NCI-H146 treated with DMSO at 0.1 percent for 48 hours (cell line): Measurements from ENCODE around the gene AP3D1.
"Not testable (repeated sequence)": the region's sequence is repeated elsewhere in the genome, so short reads cannot be mapped to it uniquely, and the experiment has no call there.

Source experiments
- DNase-seq: peaks from one replicate; lab custom pipeline; 2025; ENCODE audit not compliant: unreplicated experiment; lab: John Stamatoyannopoulos, UW

AP3D1 gene

DNA sequence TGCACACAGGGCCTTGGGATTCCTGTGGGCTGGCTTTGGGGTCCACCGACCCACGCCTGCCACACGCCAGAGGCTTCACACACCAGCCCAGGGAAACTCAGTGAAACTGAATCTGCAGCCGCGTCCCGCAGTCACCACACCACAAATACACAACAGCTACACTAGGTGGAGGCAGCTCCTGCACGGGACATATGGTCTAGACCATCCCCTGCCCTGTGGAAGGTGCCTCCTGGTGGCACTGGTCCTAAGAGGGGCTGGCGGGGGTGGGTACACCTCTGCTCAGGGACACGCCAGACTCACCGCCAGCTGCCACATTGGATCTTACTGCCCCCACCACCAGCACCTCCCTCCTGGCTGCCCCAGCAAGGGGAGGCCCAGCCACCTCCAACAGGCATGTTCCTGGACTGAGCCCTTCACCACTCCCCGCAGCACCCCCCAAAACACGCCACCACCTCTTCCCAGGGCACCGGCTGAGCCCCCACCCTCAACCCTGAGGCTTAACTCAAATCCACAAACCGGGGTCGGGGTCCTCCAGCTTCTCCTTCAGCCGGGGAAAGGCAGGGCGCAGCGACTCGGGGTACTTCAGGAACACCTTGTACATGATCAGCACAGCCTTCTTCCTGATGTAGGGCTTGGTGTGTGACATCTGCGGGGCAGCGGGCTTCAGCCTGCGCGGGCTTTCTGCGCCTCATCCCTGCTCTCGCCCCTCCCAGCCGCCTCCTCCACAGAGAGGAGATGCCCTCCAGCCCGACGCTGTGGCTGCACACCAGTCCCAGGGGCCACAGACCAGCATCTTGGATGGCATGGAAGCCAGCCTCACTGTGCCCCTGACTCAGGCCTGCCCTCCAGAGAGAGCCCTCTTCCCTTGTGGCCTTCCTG is 21.2 kb downstream of the AP3D1 start:
- no peak for DNase-seq

GRCh38 chr19:2129486-2129885 is 21.9 kb downstream of the AP3D1 start:
- no peak for DNase-seq

GRCh38 chr19:2129022-2129421 is 22.3 kb downstream of the AP3D1 start:
- DNase-seq, result no peak

GRCh38 chr19:2128252-2128651 is 23.1 kb downstream of the AP3D1 start:
- DNase-seq, result not testable (repeated sequence)

GRCh38 chr19:2127758-2128157 is 23.6 kb downstream of the AP3D1 start:
- DNase-seq, result no peak

DNA sequence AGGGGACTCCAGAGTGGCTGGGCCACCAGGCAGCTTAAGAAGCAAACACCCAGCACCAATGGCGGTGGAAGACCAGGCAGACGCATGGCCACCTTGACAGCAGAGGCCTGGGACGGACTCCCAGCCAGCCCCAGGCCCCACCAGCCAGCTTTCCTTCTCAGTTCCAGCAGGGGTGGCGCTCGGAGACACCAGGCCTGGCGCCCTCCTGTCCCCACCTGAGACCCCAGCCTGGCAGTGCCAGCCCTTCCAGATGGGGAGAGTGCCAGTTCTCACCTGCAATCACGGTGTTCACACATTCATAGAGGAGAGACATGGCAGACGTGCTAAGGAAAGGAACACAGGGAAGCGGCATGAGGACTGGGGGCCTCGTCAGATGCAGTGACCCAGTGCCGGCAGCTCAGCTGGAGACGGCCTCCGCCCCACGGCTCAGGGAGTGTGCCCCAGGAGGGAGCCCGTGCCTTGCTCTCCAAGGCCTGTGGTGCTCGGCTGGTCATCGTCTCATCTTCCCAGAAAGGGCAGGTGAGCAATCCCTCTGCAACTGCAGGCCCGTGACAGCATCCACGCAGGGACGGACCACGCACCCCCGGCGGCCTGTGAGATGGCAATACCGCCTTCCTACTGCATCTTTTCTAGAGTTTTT is 24.4 kb downstream of the AP3D1 start:
- DNase-seq, result no peak

- no peak for DNase-seq
Measured at GRCh38 chr19:2123682-2124387, 27.5 kb downstream of the AP3D1 start.

DNA sequence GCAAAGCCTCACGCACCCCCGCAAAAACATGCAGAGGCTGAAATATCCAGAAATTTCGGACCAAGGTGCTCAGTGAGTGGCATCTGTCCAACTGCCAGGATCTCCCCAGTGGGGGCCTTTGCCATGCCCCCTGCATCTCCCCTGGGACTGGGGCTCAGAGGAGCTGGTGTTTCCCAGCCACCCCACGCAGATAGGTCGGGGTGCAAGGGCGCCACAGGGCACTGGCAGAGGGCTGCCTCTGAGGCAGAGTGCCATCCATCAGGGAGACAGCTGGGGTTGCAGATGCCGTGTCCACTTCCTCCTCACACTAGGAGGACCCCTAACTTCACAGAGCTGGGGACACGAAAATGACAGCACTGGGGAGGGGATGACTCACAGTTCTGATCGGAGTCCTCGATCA is 28.4 kb downstream of the AP3D1 start:
- DNase-seq, result no peak

GRCh38 chr19:2122251-2122650 is 29.1 kb downstream of the AP3D1 start:
- no peak for DNase-seq

DNA sequence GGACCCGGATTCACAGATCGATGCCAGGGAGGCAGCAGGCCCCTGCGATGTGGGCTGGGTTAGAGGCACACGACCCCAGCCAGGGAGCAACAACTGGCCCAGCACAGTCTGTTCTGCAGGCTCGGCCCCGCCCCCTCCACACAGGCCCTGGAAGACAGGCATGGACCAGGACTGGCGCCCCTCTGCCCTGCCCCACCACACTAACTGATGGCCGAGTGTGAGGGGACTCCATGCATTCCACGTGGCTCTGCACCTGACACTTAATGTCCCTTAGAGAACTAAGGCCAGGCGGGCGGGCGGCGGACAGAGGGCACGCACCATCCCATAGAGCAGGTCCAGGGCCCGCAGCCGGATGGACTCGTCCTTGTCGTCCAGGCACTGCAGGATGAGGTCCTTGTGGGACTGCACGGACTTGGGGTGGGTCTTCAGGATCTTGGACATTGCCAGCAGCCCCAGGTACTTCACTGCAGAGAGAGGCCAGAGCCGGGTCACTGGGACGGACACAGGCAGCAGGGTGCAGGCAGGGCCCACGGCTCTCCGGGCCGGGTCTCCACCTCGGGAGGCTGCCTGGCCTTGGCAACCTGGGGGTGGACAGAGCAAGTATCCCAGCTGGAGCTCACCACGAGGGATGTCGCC is 29.8 kb downstream of the AP3D1 start:
- no peak for DNase-seq

DNA sequence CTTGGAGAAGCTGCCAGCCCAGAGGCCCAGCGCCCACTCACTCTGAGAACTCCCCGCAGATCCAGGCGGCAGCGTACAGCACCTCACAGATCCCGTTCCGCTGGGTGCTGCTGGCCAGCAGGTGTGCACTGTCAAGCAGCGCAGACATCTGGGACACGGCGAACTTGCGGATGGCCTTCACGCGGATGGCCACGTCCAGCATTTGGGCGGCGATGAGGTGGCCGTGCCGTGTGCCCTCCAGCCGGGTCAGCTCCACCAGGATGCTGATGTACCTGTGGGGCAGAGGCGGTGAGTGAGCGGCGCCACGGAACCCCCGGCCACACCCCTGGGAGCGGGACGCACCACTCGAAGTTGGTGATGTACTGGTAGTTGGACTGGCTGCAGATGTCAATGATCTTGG is 30.5 kb downstream of the AP3D1 start:
- DNase-seq, result no peak

DNA sequence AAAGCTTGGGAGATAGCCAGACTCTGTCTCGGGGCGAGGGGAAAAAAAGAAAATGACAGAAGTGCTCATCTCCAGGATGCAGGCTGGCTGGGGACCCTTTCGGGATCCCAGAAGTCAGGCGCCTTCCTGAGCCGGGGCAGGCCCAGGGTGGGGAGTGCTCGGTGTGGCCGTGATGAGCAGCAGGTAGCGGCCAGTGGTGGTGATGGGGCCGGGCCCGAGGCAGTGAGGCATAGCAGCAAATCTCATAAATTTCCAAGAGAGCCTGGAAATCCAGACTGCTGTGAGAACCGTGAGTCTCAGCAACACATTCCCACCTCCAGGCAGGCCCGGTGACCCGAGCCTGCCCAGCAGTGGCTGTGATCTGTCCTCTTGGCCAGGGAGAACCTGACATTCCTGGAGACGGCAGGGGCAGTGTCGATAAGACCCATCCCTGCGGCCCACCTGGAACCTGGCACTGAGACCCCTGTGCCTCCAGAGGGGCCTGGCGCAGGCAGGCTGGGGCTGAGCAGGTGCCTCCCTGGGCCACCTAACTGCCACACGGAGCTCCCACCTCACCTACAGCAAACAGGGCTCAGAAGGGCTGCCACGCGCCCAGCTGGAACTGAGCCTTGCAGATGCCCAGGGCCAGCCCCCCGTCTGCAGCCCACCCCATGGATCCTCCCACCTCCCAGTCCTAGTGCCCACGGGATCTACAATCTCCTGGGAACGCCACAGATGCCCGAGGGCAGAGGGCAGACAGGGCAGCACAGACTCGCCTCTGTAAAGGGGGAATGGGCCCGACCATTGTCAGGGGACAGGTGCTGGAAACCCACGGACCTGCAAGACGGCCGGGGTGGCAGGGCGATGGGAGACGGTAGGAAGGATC is 31.2 kb downstream of the AP3D1 start:
- DNase-seq, result no peak

- DNase-seq, result no peak
Measured at GRCh38 chr19:2118438-2118837, 32.9 kb downstream of the AP3D1 start.

GRCh38 chr19:2117215-2117960 is 34.0 kb downstream of the AP3D1 start:
- DNase-seq, result no peak

- no peak for DNase-seq
Measured at GRCh38 chr19:2116507-2116906, 34.9 kb downstream of the AP3D1 start.

DNA sequence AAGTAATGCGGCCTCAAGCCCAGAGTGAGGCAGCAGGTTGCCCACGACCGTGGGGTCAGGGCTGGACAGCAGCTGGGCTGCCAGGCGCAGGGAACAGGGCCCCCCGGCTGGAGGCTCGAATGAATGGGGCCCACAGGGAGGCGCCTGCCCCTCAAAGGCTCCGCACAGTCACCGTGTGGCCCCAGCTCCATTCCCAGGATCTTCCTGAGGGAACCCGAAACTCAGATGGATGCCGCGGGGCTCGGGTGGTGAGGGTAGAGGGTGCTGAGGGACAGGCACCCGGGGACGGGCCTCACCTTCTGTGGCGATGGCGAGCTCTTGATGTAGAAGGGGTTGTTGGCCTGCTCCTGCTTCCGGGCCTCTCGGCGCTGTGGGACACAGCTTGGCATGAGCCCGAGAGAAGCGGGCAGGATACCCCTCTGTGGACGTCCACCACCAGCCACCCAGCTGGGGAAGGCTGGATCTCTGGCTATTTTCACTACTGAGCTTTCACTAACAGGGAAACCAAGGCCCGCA is 35.4 kb downstream of the AP3D1 start:
- no peak for DNase-seq

DNA sequence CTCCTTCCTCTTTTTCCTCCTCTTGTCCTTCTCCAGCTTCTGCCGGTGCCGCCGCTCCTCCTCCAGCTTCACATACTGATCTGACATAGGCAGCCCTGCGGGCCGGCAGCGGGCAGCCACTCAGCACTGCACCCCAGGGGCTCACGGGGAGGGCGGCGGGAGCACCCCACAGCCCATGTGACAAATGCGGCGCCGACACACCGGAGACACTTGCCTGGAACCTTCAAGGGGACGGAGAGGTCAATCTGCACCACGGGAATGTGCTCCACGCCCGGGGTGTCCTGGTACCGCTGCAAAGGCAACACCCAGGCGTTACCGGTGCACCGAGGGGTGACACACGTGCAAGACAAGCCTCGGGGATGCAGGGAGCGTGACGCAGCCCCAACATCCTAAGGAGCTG is 36.0 kb downstream of the AP3D1 start:
- DNase-seq, result no peak

DNA sequence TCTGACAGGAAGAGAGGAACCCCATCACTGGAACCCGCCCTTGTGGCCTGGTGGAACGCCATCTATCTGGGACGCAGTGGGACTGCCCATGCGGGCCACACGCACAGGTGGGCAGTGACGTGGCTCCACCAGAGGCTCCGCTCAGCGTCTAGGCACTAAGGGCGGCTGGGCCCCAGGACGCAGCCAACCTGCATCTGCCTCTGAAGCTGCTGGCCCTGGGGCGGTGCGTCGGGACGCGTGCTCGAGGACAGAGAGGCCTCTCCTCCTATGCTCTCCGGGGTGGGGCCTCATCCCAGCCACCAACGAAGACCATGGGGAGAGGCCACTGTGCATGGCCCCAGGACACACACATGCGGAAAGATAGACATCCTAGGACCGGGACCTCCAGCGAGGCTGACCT is 36.5 kb downstream of the AP3D1 start:
- no peak for DNase-seq

GRCh38 chr19:2114218-2114617 is 37.1 kb downstream of the AP3D1 start:
- no peak for DNase-seq
